Measurements from ENCODE around the gene MAP2K3.

- no peak for TF ChIP-seq CTCF (IDR thresholded peaks at IDR 0.05)
- no peak for TF ChIP-seq POLR2A (IDR thresholded peaks at IDR 0.05)
Measured at GRCh38 chr17:21271454-21272183, 12.9 kb upstream of the MAP2K3 start.
